CD4-positive, alpha-beta T cell treated with Interleukin-6 at 100 ng/mL for 8 hours (primary cell): ENCODE data around the gene CNN1.
"Not testable (repeated sequence)": the region's sequence is repeated elsewhere in the genome, so short reads cannot be mapped to it uniquely, and the experiment has no call there.

ENCODE experiments used
- DNase-seq: peaks from one replicate; pipeline ENCODE4 v3.0.0-alpha.2; 2020; ENCODE audit warnings: mixed read lengths, low spot score

Gene CNN1

GRCh38 chr19:11534948-11535347 is 3.7 kb upstream of the CNN1 start:
- DNase-seq, result no peak

- peak; percentile 72 for DNase-seq
These were observed 2.7 kb upstream of the CNN1 start for GRCh38 chr19:11535792-11536595.

GRCh38 chr19:11539495-11540365 is 1.1 kb downstream of the CNN1 start:
- DNase-seq, result no peak

DNA sequence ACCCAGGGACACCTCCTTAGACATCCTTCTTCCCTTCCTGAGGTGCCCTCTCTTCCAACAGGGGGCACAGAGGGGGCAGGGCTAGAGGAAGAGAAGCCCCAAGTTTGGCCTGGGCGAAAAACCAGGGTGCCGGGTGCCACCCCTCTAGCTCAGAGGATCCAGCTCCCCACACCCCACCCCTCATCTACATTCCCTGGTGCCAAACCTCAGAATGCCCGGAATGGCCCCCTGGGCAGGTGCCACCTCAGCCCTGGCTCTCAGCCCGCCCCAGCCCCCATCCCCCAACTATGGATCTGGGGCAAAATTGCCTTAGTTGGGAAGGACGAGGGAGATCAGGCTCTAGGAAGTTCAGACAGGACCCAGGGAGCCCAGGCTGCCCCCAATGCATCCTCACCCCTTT is 2.0 kb downstream of the CNN1 start:
- no peak for DNase-seq

GRCh38 chr19:11541238-11541637 is 2.6 kb downstream of the CNN1 start:
- DNase-seq, result no peak

- no peak for DNase-seq
These were observed 9.5 kb downstream of the CNN1 start for GRCh38 chr19:11547929-11548700.

- no peak for DNase-seq
These were observed 10.8 kb downstream of the CNN1 start for GRCh38 chr19:11549386-11549953.

DNA sequence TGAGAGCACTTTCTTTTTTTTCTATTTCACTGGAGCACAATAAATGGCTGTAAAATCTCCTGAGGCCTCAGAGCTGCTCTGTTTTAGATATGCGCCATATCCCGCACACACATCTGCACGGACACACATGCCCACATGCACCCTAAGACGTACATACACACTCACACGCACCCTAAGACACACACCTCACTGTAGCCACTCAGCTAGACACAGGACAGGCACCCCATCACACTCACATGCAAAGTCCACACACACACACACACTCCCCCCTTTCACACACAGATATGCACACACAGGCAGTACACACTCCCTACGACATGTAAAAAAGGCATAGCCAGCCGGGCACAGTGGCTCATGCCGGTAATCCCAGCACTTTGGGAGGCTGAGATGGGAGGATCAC is 11.6 kb downstream of the CNN1 start:
- no peak for DNase-seq

GRCh38 chr19:11551603-11552235 is 13.1 kb downstream of the CNN1 start:
- DNase-seq, result no peak

DNA sequence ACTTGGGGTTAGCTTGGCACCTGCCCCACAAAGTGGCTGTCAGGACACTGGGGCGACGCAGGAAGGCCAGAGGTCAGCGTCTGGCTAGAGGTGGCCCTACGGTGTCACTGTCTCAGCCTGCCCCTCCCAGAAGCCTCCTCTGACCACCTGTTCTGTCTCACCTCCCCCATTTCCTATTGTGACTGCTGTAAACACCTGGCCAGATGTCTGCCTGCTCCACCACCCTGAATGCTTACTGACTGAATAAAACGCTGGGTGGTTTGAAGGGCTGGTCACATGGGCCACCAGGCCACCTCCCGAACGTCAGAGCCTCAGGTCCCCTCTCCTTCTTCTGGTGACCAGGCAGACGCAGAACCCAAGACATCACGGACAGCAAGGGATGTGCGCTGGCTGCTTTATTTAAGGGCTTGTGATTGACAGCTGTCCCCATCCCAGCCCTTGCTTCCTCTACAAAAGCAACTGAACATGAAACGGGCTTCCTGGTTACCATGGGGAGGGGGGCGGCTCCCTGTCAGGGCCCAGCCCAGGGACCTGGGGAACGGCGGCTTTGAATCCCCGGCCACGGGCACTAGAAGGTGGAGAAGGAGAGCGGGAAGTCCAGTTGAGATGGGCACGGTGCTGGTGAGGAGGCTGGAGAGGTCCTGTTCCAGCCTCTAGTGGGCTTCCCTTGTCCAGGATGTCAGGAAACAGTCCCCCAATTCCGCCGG is 14.2 kb downstream of the CNN1 start:
- DNase-seq, result no peak

DNA sequence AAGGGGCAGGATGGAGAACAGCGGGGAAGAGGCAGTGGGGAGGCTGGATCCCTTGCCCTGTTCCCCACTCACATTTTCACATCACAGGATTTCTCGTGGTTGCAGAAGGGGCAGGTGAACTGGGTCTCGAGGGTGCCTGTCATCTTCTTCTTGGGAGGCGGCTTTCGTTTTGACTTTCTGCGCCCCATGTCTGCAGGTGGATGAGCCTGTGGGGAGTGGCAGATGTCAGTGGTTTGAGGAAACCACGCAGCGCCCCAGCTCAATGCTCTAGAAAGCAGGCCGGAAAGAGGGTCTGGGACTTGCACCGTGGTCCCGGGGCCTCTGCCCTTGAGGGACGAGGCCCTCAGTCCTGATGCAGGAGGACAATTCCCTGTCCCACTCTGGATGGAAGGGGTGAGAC is 15.5 kb downstream of the CNN1 start:
- DNase-seq, result no peak

DNA sequence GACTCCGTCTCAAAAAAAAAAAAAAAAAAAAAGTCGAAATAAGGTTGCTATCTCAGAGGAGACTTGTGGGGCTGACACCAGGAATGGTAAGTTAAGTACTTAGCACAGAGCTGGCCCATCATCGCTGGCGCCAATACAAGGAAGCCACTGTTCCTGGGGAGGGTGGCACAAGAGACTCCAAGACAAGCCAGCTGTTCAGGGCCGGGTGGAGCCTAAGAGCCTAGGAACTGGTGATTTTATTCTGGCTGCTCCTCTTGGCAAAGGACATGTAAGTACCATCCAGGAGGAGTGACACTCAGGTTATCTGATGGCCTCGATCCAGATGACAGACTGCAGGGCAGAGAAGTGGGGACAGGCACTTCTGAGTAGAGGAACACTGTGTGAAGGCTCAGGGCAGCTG is 16.6 kb downstream of the CNN1 start:
- DNase-seq, result no peak

DNA sequence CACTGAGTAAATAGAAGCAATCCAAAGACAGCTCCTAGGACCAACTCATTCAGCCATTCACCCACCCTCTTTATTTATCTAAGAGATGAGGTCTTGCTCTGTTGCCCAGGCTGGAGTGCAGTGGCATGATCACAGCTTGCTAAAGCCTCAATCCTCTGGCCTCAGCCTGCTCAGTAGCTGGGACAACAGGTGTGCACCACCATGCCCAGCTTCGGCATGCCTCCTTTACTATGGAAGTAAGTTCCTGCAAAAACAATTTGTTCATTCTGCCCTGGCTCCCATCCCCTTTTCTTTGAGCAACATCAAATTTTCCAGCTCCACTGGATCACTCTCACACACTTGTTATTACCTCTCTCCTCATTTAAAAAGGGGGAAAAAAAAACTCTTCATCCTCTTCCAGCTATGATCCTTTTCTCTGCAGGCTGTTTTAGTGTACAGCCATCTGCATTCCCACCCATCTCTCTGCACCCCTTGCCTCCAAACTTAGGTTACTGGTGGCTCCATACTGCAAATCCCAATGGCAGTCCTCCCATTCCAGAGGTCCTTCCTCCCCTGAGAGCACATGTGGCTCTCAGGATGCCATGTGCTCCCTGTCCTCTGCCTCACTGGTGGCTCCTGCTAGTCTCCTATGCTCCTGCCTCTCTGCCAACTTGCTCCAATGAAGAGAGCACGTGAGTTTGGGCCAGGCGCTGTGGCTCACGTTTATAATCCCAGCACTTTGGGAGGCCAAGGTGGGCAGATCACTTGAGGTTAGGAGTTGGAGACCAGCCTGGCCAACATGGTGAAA is 18.2 kb downstream of the CNN1 start:
- DNase-seq, result no peak

DNA sequence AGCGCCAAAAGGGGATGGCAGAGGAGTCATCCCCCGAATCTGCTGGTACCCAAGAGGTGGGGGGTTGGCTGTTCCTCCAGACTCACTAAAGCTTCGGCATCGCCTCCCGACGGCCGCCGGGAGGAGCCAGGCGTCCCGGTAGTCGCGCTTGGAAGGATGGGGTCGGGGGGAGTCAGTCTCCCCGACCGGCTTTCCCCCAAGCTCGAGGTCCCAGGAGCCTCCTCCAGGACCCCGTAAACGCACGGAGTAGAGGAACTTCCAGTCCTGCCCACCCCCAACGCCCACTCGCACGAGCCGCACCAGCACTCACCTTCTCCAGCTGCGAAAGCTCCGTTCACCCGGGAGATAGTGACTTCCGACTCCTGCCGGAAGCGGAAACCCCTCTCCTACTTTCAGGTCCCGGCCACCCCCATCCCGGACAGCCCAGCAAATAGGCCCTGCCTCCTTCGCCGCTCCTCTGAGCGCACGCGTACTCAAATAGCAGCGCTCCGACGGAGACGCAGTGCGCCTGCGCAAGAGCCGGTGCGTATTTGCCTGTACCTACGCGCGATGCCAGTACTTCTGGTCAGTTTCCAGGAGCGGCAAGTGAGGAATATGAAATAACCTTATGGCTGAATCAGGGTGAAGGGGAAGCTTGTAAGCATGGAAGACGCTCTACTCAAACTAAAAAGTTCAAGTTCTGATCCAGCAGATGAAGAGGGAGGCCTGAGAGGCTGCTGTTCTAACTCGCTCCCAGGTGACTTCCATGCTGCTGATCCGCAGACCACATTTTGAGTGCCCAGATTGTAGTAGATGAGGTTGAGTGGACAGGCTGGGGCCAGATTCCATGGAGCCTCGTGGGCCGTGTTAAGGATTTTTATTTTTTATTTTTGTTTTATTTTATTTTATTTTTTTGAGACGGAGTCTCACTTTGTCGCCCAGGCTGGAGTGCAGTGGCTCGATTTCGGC is 20.5 kb downstream of the CNN1 start, which contains the start of gene ELOF1:
ELOF1 (minus strand) TSS at position 350 of the 948 bp plus-strand sequence. CDS start 4,883 bp downstream, outside the sequence.
- DNase-seq, result peak; percentile 98

- DNase-seq, result peak; percentile 74
These were observed 21.9 kb downstream of the CNN1 start for GRCh38 chr19:11560404-11561051.

- no peak for DNase-seq
These were observed 24.9 kb downstream of the CNN1 start for GRCh38 chr19:11563532-11563931.

- DNase-seq, result not testable (repeated sequence)
These were observed 25.6 kb downstream of the CNN1 start for GRCh38 chr19:11564082-11564807.

DNA sequence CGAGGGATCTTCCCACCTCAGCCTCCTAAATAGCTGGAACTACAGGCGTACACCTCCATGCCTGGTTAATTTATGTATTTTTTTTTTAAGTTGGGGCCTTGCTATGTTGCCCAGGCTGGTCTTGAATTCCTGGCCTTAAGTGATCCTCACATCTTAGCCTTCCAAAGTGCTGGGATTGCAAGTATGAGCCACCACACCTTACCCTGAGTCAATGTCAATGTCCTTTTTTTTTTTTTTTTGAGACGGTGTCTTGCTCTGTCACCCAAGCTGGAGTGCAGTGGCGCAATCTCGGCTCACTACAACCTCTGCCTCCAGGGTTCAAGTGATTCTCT is 27.0 kb downstream of the CNN1 start:
- DNase-seq, result not testable (repeated sequence)
